ENCODE measurements around the gene F10. TPM values are rescaled to one million over a fixed set of nuclear protein-coding genes. Genes with fewer than 3 reads are reported as not detected.

The F10 gene
- total and polyA plus RNA-seq, 2 of the 13 experiments (the other 11 are each of a cell fraction or from before 2014, with no cell fraction given) = 58.4 to 237 TPM

DNA sequence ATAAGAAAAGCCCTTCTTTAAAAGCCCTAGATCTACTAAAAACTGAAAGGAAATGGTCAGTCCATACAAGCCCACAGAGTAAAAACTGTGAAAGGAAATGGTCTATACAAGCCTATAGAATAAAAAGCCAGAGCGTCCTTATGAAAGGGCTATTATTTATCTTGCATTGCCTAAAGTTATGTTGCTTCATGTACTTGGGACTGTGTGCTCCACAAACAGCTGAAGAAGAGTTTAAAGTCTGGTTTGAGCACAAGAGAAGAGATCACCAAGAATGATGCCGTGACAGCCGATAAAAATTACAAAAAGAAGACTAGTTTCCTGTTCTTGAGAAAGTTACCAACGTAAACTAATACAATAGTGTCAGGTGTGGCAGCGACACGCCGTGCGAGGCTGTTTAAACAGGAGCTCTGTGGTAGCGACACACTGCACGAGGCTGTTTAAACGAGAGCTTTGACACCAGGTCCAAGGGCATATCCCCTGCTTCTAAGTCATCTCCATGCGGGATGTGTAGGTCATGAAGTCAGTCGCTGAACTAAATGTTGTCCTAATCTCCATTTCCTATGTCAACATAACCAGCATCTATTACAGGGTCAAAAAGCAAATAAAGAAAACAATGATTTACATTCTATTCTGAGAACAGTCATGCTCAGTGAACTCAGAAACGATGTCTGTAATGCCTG, 61.0 kb downstream of the F10 start (continued):
- TF ChIP-seq, protein P1, sequence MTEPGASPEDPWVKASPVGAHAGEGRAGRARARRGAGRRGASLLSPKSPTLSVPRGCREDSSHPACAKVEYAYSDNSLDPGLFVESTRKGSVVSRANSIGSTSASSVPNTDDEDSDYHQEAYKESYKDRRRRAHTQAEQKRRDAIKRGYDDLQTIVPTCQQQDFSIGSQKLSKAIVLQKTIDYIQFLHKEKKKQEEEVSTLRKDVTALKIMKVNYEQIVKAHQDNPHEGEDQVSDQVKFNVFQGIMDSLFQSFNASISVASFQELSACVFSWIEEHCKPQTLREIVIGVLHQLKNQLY (CRISPR knock-in tag; IDR thresholded peaks at IDR 0.05) = peak; percentile 51; the same call in 1 of the 2 replicates
- TF ChIP-seq ZGPAT (CRISPR knock-in tag; IDR thresholded peaks at IDR 0.05) (peak; percentile 84), MXD4 (CRISPR knock-in tag; IDR thresholded peaks at IDR 0.05) (0 out of 2 replicates have a peak, but pooled peaks have one; percentile 54), HINFP (CRISPR knock-in tag; IDR thresholded peaks at IDR 0.05; ENCODE audit: low read depth) (no peak), MEIS2 (CRISPR knock-in tag; IDR thresholded peaks at IDR 0.05) (peak; percentile 70), ZHX1 (CRISPR knock-in tag; IDR thresholded peaks at IDR 0.05; ENCODE audit: low read depth) (peak; percentile 72; the same call in 1 of the 2 replicates), TBX2 (CRISPR knock-in tag; IDR thresholded peaks at IDR 0.05; ENCODE audit: borderline replicate concordance) (peak; percentile 95), GTF2F1 (IDR thresholded peaks at IDR 0.05; ENCODE audit: low read length) (no peak), GFI1 (CRISPR knock-in tag; IDR thresholded peaks at IDR 0.05; ENCODE audit: borderline replicate concordance) (peak; percentile 62; the same call in 1 of the 2 replicates), TFDP1 (CRISPR knock-in tag; IDR thresholded peaks at IDR 0.05; ENCODE audit: borderline replicate concordance) (peak; percentile 66; the same call in 1 of the 2 replicates), POLR2A (IDR thresholded peaks at IDR 0.05; ENCODE audit: insufficient read depth in 1 of 2, low read depth in 2 of 2, low read length in 2 of 2) (peak in 1 of 2 experiments; percentile 50; a peak in 1 of 4 replicates), ZSCAN9 (CRISPR knock-in tag; IDR thresholded peaks at IDR 0.05; ENCODE audit: borderline replicate concordance) (peak; percentile 64; the same call in 1 of the 2 replicates), HOXA3 (CRISPR knock-in tag; IDR thresholded peaks at IDR 0.05) (peak; percentile 77; the same call in 1 of the 2 replicates), MAFF (IDR thresholded peaks at IDR 0.05; ENCODE audit: low read depth, low read length) (0 out of 2 replicates have a peak, but pooled peaks have one; percentile 2), ATF7 (IDR thresholded peaks at IDR 0.05) (no peak), ATF7 (CRISPR knock-in tag; IDR thresholded peaks at IDR 0.05) (peak; percentile 43; the same call in 1 of the 2 replicates), FOSL2 (CRISPR knock-in tag; IDR thresholded peaks at IDR 0.05) (peak; percentile 78), ZBTB25 (CRISPR knock-in tag; IDR thresholded peaks at IDR 0.05) (peak; percentile 37; the same call in 1 of the 2 replicates)
- TF ChIP-seq, protein P2, sequence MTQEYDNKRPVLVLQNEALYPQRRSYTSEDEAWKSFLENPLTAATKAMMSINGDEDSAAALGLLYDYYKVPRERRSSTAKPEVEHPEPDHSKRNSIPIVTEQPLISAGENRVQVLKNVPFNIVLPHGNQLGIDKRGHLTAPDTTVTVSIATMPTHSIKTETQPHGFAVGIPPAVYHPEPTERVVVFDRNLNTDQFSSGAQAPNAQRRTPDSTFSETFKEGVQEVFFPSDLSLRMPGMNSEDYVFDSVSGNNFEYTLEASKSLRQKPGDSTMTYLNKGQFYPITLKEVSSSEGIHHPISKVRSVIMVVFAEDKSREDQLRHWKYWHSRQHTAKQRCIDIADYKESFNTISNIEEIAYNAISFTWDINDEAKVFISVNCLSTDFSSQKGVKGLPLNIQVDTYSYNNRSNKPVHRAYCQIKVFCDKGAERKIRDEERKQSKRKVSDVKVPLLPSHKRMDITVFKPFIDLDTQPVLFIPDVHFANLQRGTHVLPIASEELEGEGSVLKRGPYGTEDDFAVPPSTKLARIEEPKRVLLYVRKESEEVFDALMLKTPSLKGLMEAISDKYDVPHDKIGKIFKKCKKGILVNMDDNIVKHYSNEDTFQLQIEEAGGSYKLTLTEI (CRISPR knock-in tag; conservative IDR thresholded peaks at IDR 0.05) = no peak
